GM12878 (cell line): ENCODE results near the gene SPAG9. TPM values are rescaled to one million over a fixed set of nuclear protein-coding genes. Genes with fewer than 3 reads are reported as not detected.

Experiments
- ATF3 ChIP-seq: IDR thresholded peaks from 2 replicates; pipeline ENCODE4 v1.6.1; 2011; ENCODE audit warnings: low read depth, mild to moderate bottlenecking, low read length, moderate library complexity, borderline replicate concordance; ENCODE audit errors: extremely low read depth
- CBFB ChIP-seq: IDR thresholded peaks from 2 replicates; pipeline ENCODE4 v1.6.1; 2016; ENCODE audit warnings: antibody characterized with exemption, low read depth
- ELK1 ChIP-seq: IDR thresholded peaks from 2 replicates; pipeline ENCODE4 v1.6.1; 2012; ENCODE audit warnings: low read depth, low read length, improper control_type of control experiment
- FOXK2 ChIP-seq: fragments of 450-650 bp; IDR thresholded peaks from 2 replicates; pipeline ENCODE4 v1.6.1; 2017; ENCODE audit warnings: mild to moderate bottlenecking, moderate library complexity
- GATAD2B ChIP-seq: fragments of 450-650 bp; conservative IDR thresholded peaks from 2 replicates; pipeline ENCODE4 v1.6.1; 2017; ENCODE audit warnings: low read depth, mild to moderate bottlenecking, moderate library complexity
- HDGF ChIP-seq: fragments of 450-650 bp; IDR thresholded peaks from 2 replicates; pipeline ENCODE4 v1.6.1; 2016; ENCODE audit warnings: antibody characterized with exemption
- IRF5 ChIP-seq: fragments of 450-650 bp; IDR thresholded peaks from 2 replicates; pipeline ENCODE4 v1.6.1; 2017; ENCODE audit warnings: borderline replicate concordance
- MAX ChIP-seq: IDR thresholded peaks from 2 replicates; pipeline ENCODE4 v1.6.1; 2012; ENCODE audit warnings: low read depth, low read length, improper control_type of control experiment
- NFYA ChIP-seq: IDR thresholded peaks from 2 replicates; pipeline ENCODE4 v1.6.1; 2011; ENCODE audit warnings: low read depth, mild to moderate bottlenecking, low read length, improper control_type of control experiment, borderline replicate concordance
- NR2C1 ChIP-seq: fragments of 450-650 bp; IDR thresholded peaks from 2 replicates; pipeline ENCODE4 v1.6.1; 2017; ENCODE audit warnings: antibody characterized with exemption, mild to moderate bottlenecking, moderate library complexity
- PKNOX1 ChIP-seq: fragments of 450-650 bp; IDR thresholded peaks from 2 replicates; pipeline ENCODE4 v1.6.1; 2016; ENCODE audit warnings: mild to moderate bottlenecking
- POLR2A ChIP-seq: IDR thresholded peaks from 2 replicates; pipeline ENCODE4 v1.6.1; 2011; ENCODE audit warnings: low read depth, mild to moderate bottlenecking, low read length
- POLR2AphosphoS5 ChIP-seq: IDR thresholded peaks from 2 replicates; pipeline ENCODE4 v1.6.1; 2011; ENCODE audit warnings: mild to moderate bottlenecking, low read length, inconsistent platforms
- RB1 ChIP-seq: fragments of 450-650 bp; formaldehyde crosslinking; IDR thresholded peaks from 2 replicates; pipeline ENCODE4 v1.6.1; 2017; ENCODE audit warnings: mild to moderate bottlenecking, borderline replicate concordance
- REST ChIP-seq: IDR thresholded peaks from 2 replicates; pipeline ENCODE4 v1.6.1; 2012; ENCODE audit warnings: mild to moderate bottlenecking, low read depth, low read length
- RFX5 ChIP-seq: IDR thresholded peaks from 2 replicates; pipeline ENCODE4 v1.6.1; 2011; ENCODE audit warnings: low read depth, low read length, improper control_type of control experiment
- SKIL ChIP-seq: fragments of 450-650 bp; IDR thresholded peaks from 2 replicates; pipeline ENCODE4 v1.6.1; 2017; ENCODE audit warnings: mild to moderate bottlenecking, low read depth, inconsistent platforms; ENCODE audit not compliant: poor library complexity, severe bottlenecking
- SUPT20H ChIP-seq: IDR thresholded peaks from 2 replicates; pipeline ENCODE4 v1.6.1; 2011; ENCODE audit warnings: low read depth, mild to moderate bottlenecking, low read length, moderate library complexity, borderline replicate concordance; ENCODE audit not compliant: control insufficient read depth
- WRNIP1 ChIP-seq: IDR thresholded peaks from 2 replicates; pipeline ENCODE4 v1.6.1; 2011; ENCODE audit warnings: low read depth, low read length, improper control_type of control experiment, borderline replicate concordance
- polyA plus RNA-seq, 11 experiments: library from polyadenylated mRNA; depleted of rRNA in 4 of 11; unstranded in 6 of 11; stranded (reverse) in 5 of 11; fragments of >200 nt; fragmentation: Nextera tagmentation in 4 of 11; fragmentation: Illumina TruSeq in 1 of 11; extraction: Ambion mirVana in 4 of 11; extraction: Trizol in 1 of 11; gene quantifications; 1 replicate in 1 of 11; 2 replicates in 10 of 11; pipeline versions ENCODE4 v1.2.1 to v1.2.3, GENCODE V29; 2011 to 2016; ENCODE audit warnings: inconsistent platforms in 2 of 11, missing spikeins in 2 of 11, low read depth in 1 of 11
- total RNA-seq, 4 experiments: library from RNA; depleted of rRNA in 3 of 4; stranded (reverse); fragments of >200 nt in 3 of 4; fragmentation: Illumina TruSeq in 1 of 4; extraction: Trizol in 1 of 4; gene quantifications; 2 replicates each; pipeline versions ENCODE4 v1.2.1 to v1.2.3, GENCODE V29; 2013 to 2021

The SPAG9 gene
- total and polyA plus RNA-seq, 10 of the 15 experiments (the other 5 are each of a cell fraction or from before 2014, with no cell fraction given), result 6.6 to 42.0 (median 24.9) TPM

GRCh38 chr17:51050291-51051033, 70.2 kb downstream of the SPAG9 start (continued):
- no peak for TF ChIP-seq PKNOX1
- no peak for TF ChIP-seq SKIL
- TF ChIP-seq POLR2AphosphoS5, result no peak
- TF ChIP-seq NR2C1, result no peak
- no peak for TF ChIP-seq IRF5
- TF ChIP-seq FOXK2, result no peak
- no peak for TF ChIP-seq ATF3
- TF ChIP-seq ELK1, result no peak
- TF ChIP-seq GATAD2B, result no peak
- TF ChIP-seq HDGF, result no peak
- no peak for TF ChIP-seq CBFB
- TF ChIP-seq POLR2A, result no peak
- TF ChIP-seq NFYA, result no peak
- TF ChIP-seq RB1, result no peak; the same call in 1 of the 2 replicates
- TF ChIP-seq REST, result no peak
- no peak for TF ChIP-seq RFX5
- TF ChIP-seq WRNIP1, result no peak
- no peak for TF ChIP-seq MAX
- TF ChIP-seq SUPT20H, result no peak
